ENCODE data around the gene CEACAM3.

- TF ChIP-seq EP300 (IDR thresholded peaks at IDR 0.05; ENCODE audit: borderline replicate concordance in 1 of 2, low read depth in 2 of 2, low read length in 2 of 2) (no peak), RXRA (IDR thresholded peaks at IDR 0.05; ENCODE audit: insufficient read depth, low read depth, low read length) (no peak), CREB1 (IDR thresholded peaks at IDR 0.05) (no peak), MAX (IDR thresholded peaks at IDR 0.05) (no peak), SUZ12 (IDR thresholded peaks at IDR 0.05; ENCODE audit: low read length) (no peak), SRF (IDR thresholded peaks at IDR 0.05; ENCODE audit: low read depth, low read length) (no peak), CHD1 (IDR thresholded peaks at IDR 0.05; ENCODE audit: low read depth, low read length) (no peak), EZH2 (IDR thresholded peaks at IDR 0.05; ENCODE audit: low read depth, low read length, severe bottlenecking) (no peak), POLR2AphosphoS5 (IDR thresholded peaks at IDR 0.05; ENCODE audit: low read depth, low read length) (no peak), EGR1 (IDR thresholded peaks at IDR 0.05; ENCODE audit: borderline replicate concordance, low read depth, low read length) (no peak)
Measured at GRCh38 chr19:41816761-41817160, 20.4 kb downstream of the CEACAM3 start.

Data from H1 (cell line).